Mononuclear cell (primary cell): ENCODE measurements around the gene KCNMA1. TPM values are rescaled to one million over a fixed set of nuclear protein-coding genes. Genes with fewer than 3 reads are reported as not detected.

Experiments
- H3K27me3 ChIP-seq: 2 replicates; pipeline ENCODE4 v1.6.0; 2011; ENCODE audit warnings: low read length, control low read depth; ENCODE audit not compliant: insufficient read depth
- H3K4me1 ChIP-seq: 2 replicates; pipeline ENCODE4 v1.5.1; 2011; ENCODE audit warnings: mild to moderate bottlenecking, low read length, control low read depth; ENCODE audit not compliant: insufficient read depth
- H3K4me3 ChIP-seq: 2 replicates; pipeline ENCODE4 v1.5.1; 2011; ENCODE audit warnings: mild to moderate bottlenecking, low read length, moderate library complexity
- H3K9me3 ChIP-seq: 2 replicates; pipeline ENCODE4 v1.5.1; 2011; ENCODE audit warnings: low read depth, mild to moderate bottlenecking, control low read depth, low read length
- total RNA-seq: library from RNA; depleted of rRNA; stranded (reverse); fragments of >200 nt; gene quantifications from one replicate; pipeline ENCODE4 v1.2.3, GENCODE V29; 2012

Gene KCNMA1
- total RNA-seq, 1 donor: 0.42 TPM

GRCh38 chr10:77125231-77125630 lies 512.4 kb downstream of the KCNMA1 start:
- Histone ChIP-seq H3K4me1 (no peaks in the 10 kb centered on the region), H3K27me3 (no peaks in the 10 kb centered on the region), H3K4me3 (no peak overlapping the region), H3K9me3 (no peaks in the 10 kb centered on the region)

- Histone ChIP-seq H3K4me1 (no peaks in the 10 kb centered on the region), H3K27me3 (no peaks in the 10 kb centered on the region), H3K9me3 (no peaks in the 10 kb centered on the region), H3K4me3 (no peak overlapping the region)
These were observed 514.3 kb downstream of the KCNMA1 start for GRCh38 chr10:77123330-77123729.

GRCh38 chr10:77121829-77122228 lies 515.8 kb downstream of the KCNMA1 start:
- H3K4me1 ChIP-seq: no peaks in the 10 kb centered on the region
- no peaks in the 10 kb centered on the region for H3K27me3 ChIP-seq
- no peaks in the 10 kb centered on the region for H3K9me3 ChIP-seq
- H3K4me3 ChIP-seq: no peak overlapping the region

- H3K4me1 ChIP-seq: no peaks in the 10 kb centered on the region
- no peaks in the 10 kb centered on the region for H3K9me3 ChIP-seq
- H3K4me3 ChIP-seq: no peak overlapping the region
- no peaks in the 10 kb centered on the region for H3K27me3 ChIP-seq
These were observed 516.8 kb downstream of the KCNMA1 start for GRCh38 chr10:77120666-77121376.

- no peaks in the 10 kb centered on the region for H3K4me1 ChIP-seq
- no peaks in the 10 kb centered on the region for H3K27me3 ChIP-seq
- H3K4me3 ChIP-seq: no peak overlapping the region
- H3K9me3 ChIP-seq: no peaks in the 10 kb centered on the region
These were observed 517.6 kb downstream of the KCNMA1 start for GRCh38 chr10:77120012-77120411.

GRCh38 chr10:77118603-77119282 lies 518.9 kb downstream of the KCNMA1 start:
- Histone ChIP-seq H3K9me3 (no peaks in the 10 kb centered on the region), H3K4me1 (no peaks in the 10 kb centered on the region), H3K27me3 (no peaks in the 10 kb centered on the region), H3K4me3 (no peak overlapping the region)

- H3K9me3 ChIP-seq: no peaks in the 10 kb centered on the region
- H3K4me3 ChIP-seq: no peak overlapping the region
- H3K27me3 ChIP-seq: no peaks in the 10 kb centered on the region
- no peaks in the 10 kb centered on the region for H3K4me1 ChIP-seq
These were observed 520.1 kb downstream of the KCNMA1 start for GRCh38 chr10:77117501-77117900.

- H3K27me3 ChIP-seq: no peaks in the 10 kb centered on the region
- H3K9me3 ChIP-seq: no peaks in the 10 kb centered on the region
- no peaks in the 10 kb centered on the region for H3K4me1 ChIP-seq
- H3K4me3 ChIP-seq: no peak overlapping the region
These were observed 520.7 kb downstream of the KCNMA1 start for GRCh38 chr10:77116904-77117303.

GRCh38 chr10:77114181-77114821 lies 523.3 kb downstream of the KCNMA1 start:
- no peaks in the 10 kb centered on the region for H3K4me1 ChIP-seq
- H3K4me3 ChIP-seq: no peak overlapping the region
- H3K27me3 ChIP-seq: no peaks in the 10 kb centered on the region
- H3K9me3 ChIP-seq: no peaks in the 10 kb centered on the region

- no peak overlapping the region for H3K4me3 ChIP-seq
- H3K9me3 ChIP-seq: no peaks in the 10 kb centered on the region
- H3K4me1 ChIP-seq: no peaks in the 10 kb centered on the region
- H3K27me3 ChIP-seq: no peaks in the 10 kb centered on the region
These were observed 525.7 kb downstream of the KCNMA1 start for GRCh38 chr10:77111611-77112550.

- no peaks in the 10 kb centered on the region for H3K4me1 ChIP-seq
- H3K9me3 ChIP-seq: no peaks in the 10 kb centered on the region
- no peaks in the 10 kb centered on the region for H3K27me3 ChIP-seq
- H3K4me3 ChIP-seq: no peak overlapping the region
These were observed 526.9 kb downstream of the KCNMA1 start for GRCh38 chr10:77110757-77111156.

- Histone ChIP-seq H3K9me3 (no peaks in the 10 kb centered on the region), H3K4me3 (no peak overlapping the region), H3K27me3 (no peaks in the 10 kb centered on the region), H3K4me1 (no peaks in the 10 kb centered on the region)
These were observed 528.1 kb downstream of the KCNMA1 start for GRCh38 chr10:77109351-77109994.

- Histone ChIP-seq H3K9me3 (no peaks in the 10 kb centered on the region), H3K4me1 (no peaks in the 10 kb centered on the region), H3K27me3 (no peaks in the 10 kb centered on the region), H3K4me3 (no peak overlapping the region)
These were observed 530.9 kb downstream of the KCNMA1 start for GRCh38 chr10:77106676-77107075.

- no peak overlapping the region for H3K4me3 ChIP-seq
These were observed 531.8 kb downstream of the KCNMA1 start for GRCh38 chr10:77105761-77106221.

More at GRCh38 chr10:77105761-77106221, 531.8 kb downstream of the KCNMA1 start:
- H3K27me3 ChIP-seq: no peaks in the 10 kb centered on the region
- no peaks in the 10 kb centered on the region for H3K4me1 ChIP-seq
- no peaks in the 10 kb centered on the region for H3K9me3 ChIP-seq
